ENCODE measurements around the gene MAN1B1.

- TF ChIP-seq CTCF (optimal IDR thresholded peaks at IDR 0.05 in 1 of 3, IDR thresholded peaks at IDR 0.05 in 1 of 3, conservative IDR thresholded peaks at IDR 0.05 in 1 of 3; ENCODE audit: extremely low read depth in 1 of 3, insufficient read depth in 2 of 3, low read length in 3 of 3): no peak
- no peak for TF ChIP-seq EZH2 (IDR thresholded peaks at IDR 0.05; ENCODE audit: low read length)
Measured at GRCh38 chr9:137128862-137129455, 42.2 kb downstream of the MAN1B1 start.

All from keratinocyte (primary cell).